ENCODE data around the gene RBM28. TPM values are rescaled to one million over a fixed set of nuclear protein-coding genes. Genes with fewer than 3 reads are reported as not detected.
A peak's percentile ranks its signal among the peaks of the same experiment; 100 is the strongest.

The RBM28 gene
- total and polyA plus RNA-seq, 4 donors = 5.0 to 41.5 (median 32.3) TPM

DNA sequence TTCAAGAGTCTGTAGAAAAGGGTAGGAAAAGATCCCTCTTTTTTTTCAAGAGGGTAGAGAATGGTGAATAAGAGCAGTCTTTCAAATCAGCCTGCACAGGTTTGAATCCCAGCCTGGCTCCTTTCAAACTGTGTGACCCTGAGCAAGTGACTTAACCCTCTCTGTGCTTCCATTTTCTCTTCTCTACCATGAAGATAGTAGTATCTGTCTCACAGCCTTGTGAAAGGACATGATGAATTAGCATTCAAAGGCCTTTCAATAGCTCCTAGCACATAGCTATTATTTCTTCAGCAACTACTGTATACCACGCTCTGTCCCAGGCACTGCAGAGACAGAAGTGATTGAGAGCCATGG is 77.2 kb downstream of the RBM28 start:
- DNase-seq (no peak), ATAC-seq (ENCODE audit: low FRiP score) (no peak)
- Histone ChIP-seq H3K4me1 (ENCODE audit: control insufficient read depth in 1 of 2, insufficient read depth in 2 of 2, low read length in 2 of 2) (no peaks in the 10 kb centered on the region), H3K9me3 (ENCODE audit: control insufficient read depth, low read length) (no peaks in the 10 kb centered on the region), H3K27me3 (ENCODE audit: control insufficient read depth in 1 of 2, insufficient read depth in 2 of 2, low read length in 1 of 2) (no peaks in the 10 kb centered on the region), H3K36me3 (ENCODE audit: control insufficient read depth in 1 of 2, insufficient read depth in 2 of 2, low read length in 1 of 2) (no peaks in the 10 kb centered on the region), H3K4me3 (ENCODE audit: low read length in 2 of 2) (no peak overlapping the region), H3K27ac (ENCODE audit: low read depth in 1 of 2, low read length in 2 of 2) (no peak overlapping the region)
- intact Hi-C loops (cut with DNase I) = no loop called here
- WGBS, 2 donors = 80 to 88% methylated on average over 1 of the region's 1 CpG

DNA sequence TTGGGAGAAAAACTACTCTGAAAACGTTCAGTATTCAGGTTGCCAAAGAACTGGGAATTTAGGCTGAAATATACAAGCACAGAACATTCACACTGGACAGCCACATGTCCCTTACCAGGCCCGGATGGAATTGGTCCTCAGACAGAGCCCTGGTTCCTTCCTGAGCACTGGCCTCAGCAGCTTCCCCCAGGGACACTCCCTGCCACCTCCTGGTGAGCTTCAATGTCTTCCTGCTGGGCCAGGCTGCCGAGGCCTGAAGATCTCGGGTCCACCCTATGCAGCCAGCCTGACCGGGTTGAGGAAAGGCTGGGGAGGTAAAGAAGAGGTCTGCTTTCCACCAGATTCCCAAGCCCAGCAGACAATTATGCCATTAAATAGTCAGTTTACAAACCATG is 77.8 kb downstream of the RBM28 start:
- H3K27ac ChIP-seq (ENCODE audit: low read depth in 1 of 2, low read length in 2 of 2) = no peak overlapping the region
- no peak overlapping the region for H3K4me3 ChIP-seq (ENCODE audit: low read length in 2 of 2)
- DNase-seq (no peak), ATAC-seq (ENCODE audit: low FRiP score) (no peak)
- H3K4me1 ChIP-seq (ENCODE audit: control insufficient read depth in 1 of 2, insufficient read depth in 2 of 2, low read length in 2 of 2) = no peaks in the 10 kb centered on the region
- H3K36me3 ChIP-seq (ENCODE audit: control insufficient read depth in 1 of 2, insufficient read depth in 2 of 2, low read length in 1 of 2) = no peaks in the 10 kb centered on the region
- 61 to 63% methylated on average over 5 of the region's 5 CpGs for WGBS, 2 donors
- intact Hi-C loops (cut with DNase I) = no loop called here
- no peaks in the 10 kb centered on the region for H3K27me3 ChIP-seq (ENCODE audit: control insufficient read depth in 1 of 2, insufficient read depth in 2 of 2, low read length in 1 of 2)
- H3K9me3 ChIP-seq (ENCODE audit: control insufficient read depth, low read length) = no peaks in the 10 kb centered on the region

DNA sequence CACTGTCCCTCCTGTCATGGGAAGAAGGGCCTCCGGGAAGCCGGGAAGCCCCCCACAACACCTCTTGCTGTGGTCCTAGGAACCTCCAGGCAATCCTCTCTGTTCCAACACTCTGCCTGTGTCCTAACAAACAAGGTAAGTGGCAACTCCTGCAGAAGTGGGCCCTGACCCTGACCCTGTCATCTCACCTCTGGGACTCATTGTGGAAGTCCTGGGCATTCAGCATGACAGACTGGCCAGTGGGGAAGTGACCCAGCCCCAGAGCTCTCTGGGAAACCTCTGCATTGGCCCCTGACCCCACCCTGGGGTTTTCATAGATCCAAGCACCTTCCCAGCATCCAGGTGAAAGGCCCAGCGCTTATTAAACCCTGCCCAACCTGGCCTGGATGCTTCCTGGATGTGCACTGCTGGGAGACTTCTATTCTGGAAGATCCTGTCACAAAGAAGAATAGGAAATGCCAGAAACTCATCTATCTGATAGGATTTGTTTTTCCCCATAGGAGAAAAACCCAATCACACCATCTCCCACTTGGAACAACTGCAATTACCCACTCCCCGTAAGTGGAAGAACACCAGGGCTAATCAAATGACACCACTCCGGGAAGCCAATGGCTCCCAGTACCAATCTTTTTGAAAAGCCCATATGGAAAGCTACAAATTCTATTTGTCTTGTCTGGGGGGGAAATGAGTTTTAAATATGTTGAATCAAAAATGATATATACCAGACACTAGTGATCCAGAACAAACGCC is 78.4 kb downstream of the RBM28 start:
- WGBS, 2 donors = 95 to 97% methylated on average over 6 of the region's 6 CpGs
- no peak for ATAC-seq (ENCODE audit: low FRiP score)
- H3K9me3 ChIP-seq (ENCODE audit: control insufficient read depth, low read length) = no peaks in the 10 kb centered on the region
- no peaks in the 10 kb centered on the region for H3K27me3 ChIP-seq (ENCODE audit: control insufficient read depth in 1 of 2, insufficient read depth in 2 of 2, low read length in 1 of 2)
- no peak overlapping the region for H3K27ac ChIP-seq (ENCODE audit: low read depth in 1 of 2, low read length in 2 of 2)
- H3K36me3 ChIP-seq (ENCODE audit: control insufficient read depth in 1 of 2, insufficient read depth in 2 of 2, low read length in 1 of 2) = no peaks in the 10 kb centered on the region
- H3K4me1 ChIP-seq (ENCODE audit: control insufficient read depth in 1 of 2, insufficient read depth in 2 of 2, low read length in 2 of 2) = no peaks in the 10 kb centered on the region
- no peak for DNase-seq
- no peak overlapping the region for H3K4me3 ChIP-seq (ENCODE audit: low read length in 2 of 2)
- intact Hi-C loops (cut with DNase I) = no loop called here

GRCh38 chr7:128264477-128264876 is 79.2 kb downstream of the RBM28 start:
- Histone ChIP-seq H3K27ac (ENCODE audit: low read depth in 1 of 2, low read length in 2 of 2) (no peak overlapping the region), H3K4me1 (ENCODE audit: control insufficient read depth in 1 of 2, insufficient read depth in 2 of 2, low read length in 2 of 2) (no peaks in the 10 kb centered on the region), H3K27me3 (ENCODE audit: control insufficient read depth in 1 of 2, insufficient read depth in 2 of 2, low read length in 1 of 2) (no peaks in the 10 kb centered on the region), H3K9me3 (ENCODE audit: control insufficient read depth, low read length) (no peaks in the 10 kb centered on the region), H3K36me3 (ENCODE audit: control insufficient read depth in 1 of 2, insufficient read depth in 2 of 2, low read length in 1 of 2) (no peaks in the 10 kb centered on the region), H3K4me3 (ENCODE audit: low read length in 2 of 2) (no peak overlapping the region)
- intact Hi-C loops (cut with DNase I) = no loop called here
- 66 to 67% methylated on average over 2 of the region's 2 CpGs for WGBS, 2 donors
- ATAC-seq (ENCODE audit: low FRiP score) (no peak), DNase-seq (no peak)

GRCh38 chr7:128263420-128263819 is 80.3 kb downstream of the RBM28 start:
- H3K27me3 ChIP-seq (ENCODE audit: control insufficient read depth in 1 of 2, insufficient read depth in 2 of 2, low read length in 1 of 2) = no peaks in the 10 kb centered on the region
- intact Hi-C loops (cut with DNase I) = no loop called here
- ATAC-seq (ENCODE audit: low FRiP score) = no peak
- H3K4me1 ChIP-seq (ENCODE audit: control insufficient read depth in 1 of 2, insufficient read depth in 2 of 2, low read length in 2 of 2) = no peaks in the 10 kb centered on the region
- no peak overlapping the region for H3K27ac ChIP-seq (ENCODE audit: low read depth in 1 of 2, low read length in 2 of 2)
- WGBS, 2 donors = 54 to 55% methylated on average over 3 of the region's 3 CpGs
- H3K9me3 ChIP-seq (ENCODE audit: control insufficient read depth, low read length) = no peaks in the 10 kb centered on the region
- no peaks in the 10 kb centered on the region for H3K36me3 ChIP-seq (ENCODE audit: control insufficient read depth in 1 of 2, insufficient read depth in 2 of 2, low read length in 1 of 2)
- no peak overlapping the region for H3K4me3 ChIP-seq (ENCODE audit: low read length in 2 of 2)
- DNase-seq = no peak

DNA sequence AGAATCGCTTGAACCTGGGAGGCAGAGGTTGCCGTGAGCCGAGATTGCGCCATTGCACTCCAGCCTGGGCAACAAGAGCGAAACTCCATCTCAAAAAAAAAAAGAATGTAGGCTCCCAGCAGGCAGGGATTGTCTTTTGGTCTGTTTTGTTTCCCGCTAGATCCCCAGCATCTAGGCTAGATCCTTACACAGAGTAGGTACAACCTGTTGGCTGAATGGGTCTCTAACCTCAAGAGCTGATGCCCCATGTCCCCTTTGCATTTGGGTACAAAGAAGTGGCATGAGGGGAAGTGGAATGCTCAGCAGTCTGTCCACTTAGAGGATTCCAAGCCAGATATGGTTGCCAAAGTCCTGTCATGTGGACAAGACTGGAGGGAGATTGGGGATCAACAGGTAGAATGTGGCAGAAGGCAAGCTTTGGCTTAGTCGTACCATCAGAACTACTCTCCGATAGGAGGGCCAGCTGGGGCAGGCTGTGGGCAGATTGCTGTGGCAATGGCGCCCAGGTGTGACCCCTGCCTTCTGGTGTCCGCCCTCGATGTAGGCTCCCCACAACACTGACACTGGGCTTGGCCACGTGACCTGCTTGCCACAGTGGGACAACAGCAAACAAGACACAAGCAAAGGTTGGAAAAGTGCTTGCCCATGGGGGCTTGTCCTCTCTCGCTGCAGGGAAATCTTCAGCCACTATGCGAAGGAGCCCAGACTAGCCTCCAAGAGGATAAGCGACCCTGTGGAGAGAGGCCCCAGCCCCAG is 81.3 kb downstream of the RBM28 start:
- intact Hi-C loops (cut with DNase I) = no loop called here
- ATAC-seq (ENCODE audit: low FRiP score) (no peak), DNase-seq (peak in 1 of 2 donors; percentile 49)
- no peaks in the 10 kb centered on the region for H3K4me1 ChIP-seq (ENCODE audit: control insufficient read depth in 1 of 2, insufficient read depth in 2 of 2, low read length in 2 of 2)
- no peaks in the 10 kb centered on the region for H3K9me3 ChIP-seq (ENCODE audit: control insufficient read depth, low read length)
- WGBS, 2 donors = 92 to 94% methylated on average over 15 of the region's 15 CpGs
- H3K27ac ChIP-seq (ENCODE audit: low read depth in 1 of 2, low read length in 2 of 2) = no peak overlapping the region
- H3K27me3 ChIP-seq (ENCODE audit: control insufficient read depth in 1 of 2, insufficient read depth in 2 of 2, low read length in 1 of 2) = no peaks in the 10 kb centered on the region
- no peak overlapping the region for H3K4me3 ChIP-seq (ENCODE audit: low read length in 2 of 2)
- no peaks in the 10 kb centered on the region for H3K36me3 ChIP-seq (ENCODE audit: control insufficient read depth in 1 of 2, insufficient read depth in 2 of 2, low read length in 1 of 2)

DNA sequence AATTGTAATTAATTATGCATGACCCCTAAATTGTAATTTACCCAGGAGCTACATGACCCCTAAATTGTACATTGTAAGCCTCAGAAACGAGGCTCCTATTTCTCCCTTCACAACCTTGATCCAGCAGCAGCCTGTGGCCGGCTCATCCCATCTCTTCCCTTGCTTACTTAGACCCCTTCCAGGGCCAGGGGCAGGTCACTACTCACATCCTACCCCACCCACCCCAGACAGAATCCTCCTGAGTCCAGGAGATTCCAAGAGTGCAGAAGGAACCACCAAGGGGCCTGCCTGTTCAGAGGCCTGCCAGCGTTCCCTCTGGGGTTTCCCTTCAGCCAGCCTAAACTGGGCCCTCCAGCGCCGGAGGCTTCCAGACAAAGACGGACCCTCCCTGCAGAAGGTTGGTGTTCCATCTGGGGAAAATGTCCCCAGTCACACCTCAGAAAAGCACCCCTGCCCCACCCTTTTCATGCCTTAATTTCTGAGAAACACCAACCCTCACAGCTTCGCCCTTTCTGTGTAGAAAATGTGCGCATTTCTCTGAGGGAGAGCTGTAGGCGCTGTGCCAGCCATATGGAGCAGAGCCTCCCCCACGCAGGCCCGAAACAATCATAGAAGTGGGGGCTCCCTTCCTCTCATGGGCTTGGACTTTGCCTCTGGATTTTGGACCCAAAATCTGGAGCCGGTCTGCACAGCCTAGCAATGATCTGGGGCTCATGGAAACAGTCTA is 83.5 kb downstream of the RBM28 start:
- H3K27me3 ChIP-seq (ENCODE audit: control insufficient read depth in 1 of 2, insufficient read depth in 2 of 2, low read length in 1 of 2) = no peaks in the 10 kb centered on the region
- H3K9me3 ChIP-seq (ENCODE audit: control insufficient read depth, low read length) = no peaks in the 10 kb centered on the region
- WGBS, 2 donors = 85 to 87% methylated on average over 12 of the region's 12 CpGs
- DNase-seq = no peak
- no peaks in the 10 kb centered on the region for H3K36me3 ChIP-seq (ENCODE audit: control insufficient read depth in 1 of 2, insufficient read depth in 2 of 2, low read length in 1 of 2)
- no peaks in the 10 kb centered on the region for H3K4me1 ChIP-seq (ENCODE audit: control insufficient read depth in 1 of 2, insufficient read depth in 2 of 2, low read length in 2 of 2)
- no peak for ATAC-seq (ENCODE audit: low FRiP score)
- H3K27ac ChIP-seq (ENCODE audit: low read depth in 1 of 2, low read length in 2 of 2) = no peak overlapping the region
- H3K4me3 ChIP-seq (ENCODE audit: low read length in 2 of 2) = no peak overlapping the region
- intact Hi-C loops (cut with DNase I) = no loop called here

DNA sequence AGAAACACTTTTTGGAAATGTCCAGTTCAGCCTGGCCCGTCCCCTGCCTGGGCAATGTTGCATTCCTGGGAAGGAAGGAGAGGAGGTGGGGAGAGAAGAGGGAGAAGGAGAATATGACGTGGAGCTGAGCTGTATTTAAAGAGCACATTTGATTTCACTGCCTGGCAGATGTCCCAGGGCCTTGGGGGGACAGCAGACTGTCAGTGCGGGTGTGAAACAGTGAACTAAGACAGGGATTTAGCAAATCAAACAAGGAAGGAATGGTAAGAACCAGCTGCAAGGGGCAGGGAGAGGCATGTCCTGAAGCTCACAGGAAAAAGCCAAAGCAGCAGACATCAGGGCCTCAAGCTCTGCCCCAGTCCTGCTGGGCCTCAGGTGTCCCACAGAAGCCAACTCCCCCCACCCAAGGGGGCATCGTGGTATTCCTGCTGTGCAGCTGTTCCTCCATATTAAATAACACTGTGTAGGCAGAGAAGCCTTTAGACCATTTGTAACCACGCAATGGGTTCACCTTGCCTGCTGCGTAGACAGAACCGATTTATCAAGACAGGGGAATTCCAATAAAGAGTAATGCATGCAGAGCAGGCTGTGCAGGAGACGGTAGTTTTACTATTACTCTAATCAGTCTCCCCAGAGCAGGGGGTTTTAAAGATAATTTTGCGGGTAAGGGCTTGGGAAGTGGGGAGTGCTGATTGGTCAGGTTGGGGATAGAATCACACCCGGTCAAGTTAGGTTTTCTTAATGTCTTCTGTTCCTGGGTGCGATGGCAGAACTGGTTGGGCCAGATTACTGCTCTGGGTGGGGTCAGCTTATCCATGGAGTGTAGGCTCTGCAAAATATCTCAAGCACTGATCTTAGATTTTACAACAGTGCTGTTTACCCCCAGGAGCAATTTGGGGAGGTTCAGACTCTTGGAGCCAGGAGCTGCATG is 84.3 kb downstream of the RBM28 start:
- no peak overlapping the region for H3K27ac ChIP-seq (ENCODE audit: low read depth in 1 of 2, low read length in 2 of 2)
- WGBS, 2 donors = 71 to 76% methylated on average over 11 of the region's 11 CpGs

More for the DNA sequence above, 84.3 kb downstream of the RBM28 start:
- intact Hi-C loops (cut with DNase I) = no loop called here
- DNase-seq = no peak
- H3K4me1 ChIP-seq (ENCODE audit: control insufficient read depth in 1 of 2, insufficient read depth in 2 of 2, low read length in 2 of 2) = no peaks in the 10 kb centered on the region
- no peaks in the 10 kb centered on the region for H3K36me3 ChIP-seq (ENCODE audit: control insufficient read depth in 1 of 2, insufficient read depth in 2 of 2, low read length in 1 of 2)
- H3K4me3 ChIP-seq (ENCODE audit: low read length in 2 of 2) = no peak overlapping the region
- no peaks in the 10 kb centered on the region for H3K27me3 ChIP-seq (ENCODE audit: control insufficient read depth in 1 of 2, insufficient read depth in 2 of 2, low read length in 1 of 2)
- no peaks in the 10 kb centered on the region for H3K9me3 ChIP-seq (ENCODE audit: control insufficient read depth, low read length)
- no peak for ATAC-seq (ENCODE audit: low FRiP score)

Data from aorta (tissue), 5 donors.